HG02642 (cell line): ENCODE measurements around the gene FAXDC2.
"Not testable (repeated sequence)": the region's sequence is repeated elsewhere in the genome, so short reads cannot be mapped to it uniquely, and the experiment has no call there.

ENCODE experiments used
- ATAC-seq: cut with Tn5 transposase; IDR thresholded peaks from one replicate; pipeline ENCODE4 v1.9.1; 2021; ENCODE audit warnings: mild to moderate bottlenecking; ENCODE audit not compliant: unreplicated experiment, poor library complexity

FAXDC2 gene

GRCh38 chr5:154832804-154833203 lies 17.6 kb downstream of the FAXDC2 start:
- ATAC-seq = not testable (repeated sequence)

GRCh38 chr5:154831451-154831850 lies 19.0 kb downstream of the FAXDC2 start:
- ATAC-seq = no peak

DNA sequence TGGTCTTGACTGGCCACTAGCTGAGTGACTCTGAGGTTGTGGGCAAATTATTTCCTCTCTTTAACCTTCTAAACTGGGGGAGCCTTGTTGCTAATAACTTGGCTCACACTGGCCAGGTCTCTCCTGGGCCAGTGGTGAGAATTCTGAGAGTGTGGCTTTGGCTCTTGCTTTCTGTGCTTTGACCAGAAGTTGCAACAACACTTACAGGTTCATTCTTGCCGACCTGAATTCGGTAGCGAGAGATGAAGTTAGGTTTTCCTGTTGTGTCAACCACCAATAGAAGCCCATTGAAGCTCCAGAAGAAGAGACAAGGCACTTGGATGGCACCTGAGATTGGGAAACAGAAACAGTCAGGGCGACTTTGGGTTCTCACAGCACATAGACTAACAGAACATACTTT lies 19.8 kb downstream of the FAXDC2 start:
- no peak for ATAC-seq

GRCh38 chr5:154830219-154830595 lies 20.2 kb downstream of the FAXDC2 start:
- ATAC-seq = no peak

- ATAC-seq = no peak
Measured at GRCh38 chr5:154829589-154830218, 20.7 kb downstream of the FAXDC2 start.

DNA sequence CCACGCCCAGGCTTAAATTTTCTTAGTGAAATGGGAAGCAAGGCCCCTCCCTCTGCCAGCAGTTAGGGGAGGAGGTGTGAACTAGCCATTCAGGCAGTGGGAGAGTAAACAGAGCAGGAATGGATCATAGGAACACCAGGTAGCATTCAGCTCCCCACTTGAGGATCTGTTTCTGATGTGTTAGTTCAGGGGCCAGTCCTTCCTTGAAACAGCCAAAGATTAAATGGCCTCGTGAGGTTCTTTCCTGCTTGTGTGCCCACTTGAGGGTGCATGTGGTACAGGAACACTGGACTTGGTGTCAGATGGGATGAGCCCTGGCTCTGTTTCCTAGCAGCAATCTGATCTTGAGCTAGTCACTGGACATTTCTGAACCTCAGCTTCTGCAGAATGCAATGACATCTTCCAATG lies 21.2 kb downstream of the FAXDC2 start:
- ATAC-seq = no peak

- no peak for ATAC-seq
Measured at GRCh38 chr5:154824070-154824469, 26.3 kb downstream of the FAXDC2 start.

- no peak for ATAC-seq
Measured at GRCh38 chr5:154823605-154824004, 26.8 kb downstream of the FAXDC2 start.

- not testable (repeated sequence) for ATAC-seq
Measured at GRCh38 chr5:154822896-154823295, 27.5 kb downstream of the FAXDC2 start.

DNA sequence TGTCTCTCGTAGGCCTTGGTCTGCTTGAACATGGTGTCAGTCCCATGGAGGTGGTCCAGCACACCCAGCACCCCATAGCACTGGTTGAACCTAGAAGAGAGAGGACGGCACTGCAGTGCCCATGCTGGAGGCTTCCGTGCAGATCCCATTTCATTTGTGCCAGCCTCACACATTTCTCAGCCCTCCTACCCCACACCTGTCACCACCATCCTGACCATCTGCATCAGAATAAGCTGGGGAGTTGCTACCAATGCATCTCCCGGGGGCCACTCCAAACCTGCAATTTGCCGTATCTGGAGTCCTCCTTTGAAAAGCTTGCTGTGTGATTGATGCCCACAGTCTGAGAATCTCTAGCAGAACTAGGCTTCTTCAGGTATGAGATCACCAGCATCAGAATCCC lies 30.0 kb downstream of the FAXDC2 start:
- ATAC-seq = no peak

DNA sequence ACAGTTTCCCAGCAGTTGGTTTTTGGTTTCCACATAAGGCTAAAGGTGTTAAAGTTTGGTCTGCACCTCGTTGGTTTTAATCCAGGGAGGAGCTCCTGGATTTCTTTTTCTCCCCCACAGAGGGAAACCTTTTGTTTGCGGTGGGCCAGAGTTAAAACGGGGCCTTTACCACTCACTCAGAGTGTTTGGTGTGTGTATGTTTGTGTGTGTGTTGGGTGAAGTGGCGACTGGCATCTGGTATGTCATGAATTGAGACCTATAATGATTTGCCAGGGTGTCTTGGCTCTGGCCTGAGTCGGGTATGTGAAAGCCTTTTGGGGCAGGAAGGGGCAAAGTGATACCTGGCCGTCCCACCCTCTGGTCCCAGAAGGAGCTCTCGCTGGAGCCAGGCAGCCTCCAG lies 30.9 kb downstream of the FAXDC2 start:
- no peak for ATAC-seq

- ATAC-seq = no peak
Measured at GRCh38 chr5:154818471-154819116, 31.8 kb downstream of the FAXDC2 start.

GRCh38 chr5:154817815-154818214 lies 32.6 kb downstream of the FAXDC2 start:
- no peak for ATAC-seq

GRCh38 chr5:154816891-154817492 lies 33.4 kb downstream of the FAXDC2 start:
- ATAC-seq = no peak

GRCh38 chr5:154815684-154816247 lies 34.6 kb downstream of the FAXDC2 start:
- ATAC-seq = no peak

GRCh38 chr5:154815025-154815424 lies 35.4 kb downstream of the FAXDC2 start:
- ATAC-seq = no peak

DNA sequence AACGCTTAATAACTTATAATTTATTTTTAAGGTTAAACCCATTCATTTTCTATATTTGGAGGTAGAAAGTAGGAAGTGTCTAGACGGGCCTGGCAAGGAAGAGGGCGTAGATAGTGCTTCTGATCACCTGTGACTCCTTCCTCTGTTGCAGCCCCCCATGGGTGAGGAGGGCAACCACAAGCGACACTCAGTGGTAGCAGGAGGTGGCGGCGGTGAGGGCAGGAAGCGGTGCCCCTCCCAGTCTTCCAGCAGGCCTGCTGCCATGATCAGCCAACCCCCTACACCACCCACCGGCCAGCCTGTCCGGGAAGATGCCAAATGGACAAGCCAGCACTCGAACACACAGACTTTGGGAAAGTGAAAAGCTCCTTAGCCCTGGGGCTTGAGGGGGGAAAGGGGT lies 36.7 kb downstream of the FAXDC2 start:
- ATAC-seq = no peak

GRCh38 chr5:154813158-154813557 lies 37.2 kb downstream of the FAXDC2 start:
- no peak for ATAC-seq

DNA sequence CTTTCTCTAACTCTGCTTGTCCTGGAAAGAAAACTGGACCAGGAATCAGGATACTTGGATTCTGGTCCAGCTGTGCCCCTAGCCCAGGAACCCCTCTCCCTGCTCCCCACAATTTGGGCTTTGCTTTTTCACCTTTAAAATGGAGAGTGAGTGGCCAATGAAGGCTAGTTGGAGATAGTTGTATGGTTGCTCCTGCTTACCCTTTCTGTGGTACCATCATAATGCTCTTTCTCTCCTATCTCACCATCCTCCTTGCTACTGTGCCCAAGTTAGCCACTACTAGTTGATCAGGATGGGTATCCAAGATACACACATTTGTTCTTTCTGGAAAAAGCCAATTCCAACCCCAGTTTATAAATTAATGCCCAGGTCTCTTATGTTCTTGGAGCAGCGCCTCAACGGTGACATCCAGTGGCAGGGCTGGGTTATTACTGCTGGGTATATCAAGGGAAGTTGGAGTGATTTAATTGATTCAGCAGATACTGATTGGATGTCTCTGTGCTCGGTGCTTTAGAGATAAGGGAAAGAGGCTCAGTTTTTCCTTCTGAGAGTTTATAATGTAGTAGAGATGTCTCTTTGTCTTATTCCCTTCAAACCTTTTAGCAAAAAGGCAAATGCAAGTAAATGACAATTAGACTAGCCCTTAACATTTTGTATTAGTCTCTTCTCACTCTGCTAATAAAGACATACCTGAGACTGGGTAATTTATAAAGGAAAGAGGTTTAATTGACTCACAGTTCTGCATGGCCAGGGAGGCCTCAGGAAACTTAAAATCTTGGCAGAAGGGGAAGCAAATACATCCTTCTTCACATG lies 38.5 kb downstream of the FAXDC2 start:
- peak; percentile 68 for ATAC-seq

- no peak for ATAC-seq
Measured at GRCh38 chr5:154811239-154811638, 39.2 kb downstream of the FAXDC2 start.

- ATAC-seq = no peak
Measured at GRCh38 chr5:154806176-154806575, 44.2 kb downstream of the FAXDC2 start.
